SK-N-DZ (cell line): ENCODE data around the gene SPTBN5.

ENCODE experiments used
- DNase-seq: peaks from one replicate; pipeline ENCODE4 v3.0.0-alpha.2; 2015; ENCODE audit warnings: low spot score

SPTBN5 gene

DNA sequence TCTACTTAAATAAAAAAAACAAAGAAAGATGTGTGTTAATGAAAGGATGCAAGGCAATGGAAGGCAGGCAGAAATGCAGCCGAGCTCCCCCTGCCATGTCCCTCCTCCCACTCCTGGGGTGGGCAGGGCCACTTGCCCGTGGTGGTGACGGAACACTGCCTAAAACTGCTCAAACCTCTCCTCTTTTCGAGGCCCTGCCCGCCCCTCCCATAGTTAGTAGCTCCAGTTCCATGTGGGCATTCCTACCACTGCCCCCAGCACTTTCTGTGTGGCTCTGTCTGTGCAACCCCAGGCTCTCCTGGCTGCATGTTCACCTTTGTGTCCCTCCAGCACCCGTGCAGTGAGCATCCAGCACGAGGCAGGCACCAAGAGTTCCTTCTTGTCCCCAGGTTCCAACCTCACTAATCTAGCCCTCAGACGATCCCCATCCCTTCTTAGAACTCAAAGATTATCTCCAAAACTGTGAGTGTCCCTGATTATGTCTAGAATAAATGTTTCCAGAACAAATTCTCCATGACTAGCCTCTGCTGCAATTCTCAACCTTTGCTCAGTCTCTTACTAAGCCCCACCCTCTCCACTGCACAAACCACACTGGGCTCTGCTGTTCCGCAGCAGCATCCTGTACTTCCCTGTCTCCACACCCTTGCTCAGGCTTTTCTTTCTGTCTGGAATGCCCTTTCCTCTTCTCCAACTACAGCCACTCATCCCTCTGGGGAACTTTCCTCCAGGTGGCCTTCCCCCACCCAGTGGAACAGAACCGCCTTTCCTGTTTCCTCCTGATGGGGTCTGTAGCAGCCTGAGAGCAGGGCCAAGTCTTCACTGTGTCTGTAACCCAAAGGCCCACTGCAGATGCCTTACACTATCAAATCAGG is 32.6 kb upstream of the SPTBN5 start:
- no peak for DNase-seq

- DNase-seq, result no peak
Observed at GRCh38 chr15:41925086-41925608, 31.3 kb upstream of the SPTBN5 start.

GRCh38 chr15:41923401-41923997 is 29.6 kb upstream of the SPTBN5 start:
- no peak for DNase-seq

- DNase-seq, result no peak
Observed at GRCh38 chr15:41922353-41922752, 28.5 kb upstream of the SPTBN5 start.

DNA sequence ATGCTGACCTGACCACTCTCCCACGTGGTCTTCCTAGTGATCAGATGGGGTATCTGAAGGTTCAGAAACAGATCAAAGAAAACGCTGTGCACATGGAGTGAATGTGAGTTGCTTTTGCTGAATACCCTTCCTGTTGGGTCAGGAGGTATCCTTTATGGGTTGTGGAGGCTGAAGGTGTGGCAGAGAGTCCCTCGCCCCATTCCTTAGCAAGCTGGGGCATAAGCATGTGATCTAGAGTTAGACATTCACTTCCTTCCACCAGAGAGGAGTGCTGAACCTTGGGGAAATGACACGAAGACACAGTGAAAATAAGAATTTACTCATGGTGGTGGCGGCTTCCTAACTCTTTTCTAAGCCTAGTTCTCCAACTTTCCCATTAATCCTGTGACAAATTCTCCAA is 27.8 kb upstream of the SPTBN5 start:
- DNase-seq, result no peak

DNA sequence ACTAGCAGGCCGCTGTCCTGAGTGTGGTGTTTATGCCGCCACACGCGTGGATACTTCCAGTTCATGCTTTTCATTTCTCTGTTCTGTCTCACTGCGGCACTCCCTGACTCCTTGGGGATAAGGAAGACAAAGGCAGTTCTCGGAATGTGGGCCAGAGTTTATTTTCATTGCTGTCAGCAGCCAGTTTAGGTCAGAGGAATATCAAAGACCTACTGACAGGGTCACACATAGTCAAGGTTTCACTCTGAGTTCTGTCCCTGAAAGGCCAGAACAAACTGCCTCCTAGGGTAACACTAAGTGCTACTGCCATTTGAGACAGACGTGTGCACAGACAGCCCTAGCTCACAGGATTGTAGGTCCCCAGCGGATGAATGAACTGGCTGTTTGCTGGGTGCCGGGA is 27.3 kb upstream of the SPTBN5 start:
- no peak for DNase-seq

DNA sequence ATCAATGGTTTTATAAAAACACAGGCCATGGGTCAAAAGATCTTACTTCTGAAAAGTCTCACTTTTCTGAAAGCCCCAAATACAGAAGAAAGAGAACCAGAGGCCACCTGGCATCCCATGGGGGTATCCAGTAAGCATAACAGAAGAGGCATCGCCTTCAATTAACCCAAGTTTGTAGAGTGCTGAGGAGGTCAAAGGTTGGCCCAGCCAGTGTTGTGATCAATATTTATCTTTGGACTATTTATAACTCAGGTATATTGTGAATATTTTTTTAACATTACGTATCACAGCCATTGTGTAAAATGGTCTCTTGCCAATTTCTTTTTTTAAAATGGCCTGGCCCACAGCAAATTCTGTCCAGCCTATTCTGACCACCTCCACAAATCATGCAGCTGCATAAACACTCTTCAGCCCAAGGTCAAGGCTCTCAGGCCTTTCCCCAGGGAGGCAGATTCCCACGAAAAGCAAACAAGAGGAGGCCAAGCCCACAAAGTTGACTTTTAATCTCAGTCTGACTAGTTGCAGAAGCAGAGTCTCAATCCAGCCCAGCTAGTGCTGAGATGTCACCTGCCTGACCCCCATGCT is 26.2 kb upstream of the SPTBN5 start:
- DNase-seq, result no peak

- no peak for DNase-seq
Observed at GRCh38 chr15:41919201-41919820, 25.5 kb upstream of the SPTBN5 start.

DNA sequence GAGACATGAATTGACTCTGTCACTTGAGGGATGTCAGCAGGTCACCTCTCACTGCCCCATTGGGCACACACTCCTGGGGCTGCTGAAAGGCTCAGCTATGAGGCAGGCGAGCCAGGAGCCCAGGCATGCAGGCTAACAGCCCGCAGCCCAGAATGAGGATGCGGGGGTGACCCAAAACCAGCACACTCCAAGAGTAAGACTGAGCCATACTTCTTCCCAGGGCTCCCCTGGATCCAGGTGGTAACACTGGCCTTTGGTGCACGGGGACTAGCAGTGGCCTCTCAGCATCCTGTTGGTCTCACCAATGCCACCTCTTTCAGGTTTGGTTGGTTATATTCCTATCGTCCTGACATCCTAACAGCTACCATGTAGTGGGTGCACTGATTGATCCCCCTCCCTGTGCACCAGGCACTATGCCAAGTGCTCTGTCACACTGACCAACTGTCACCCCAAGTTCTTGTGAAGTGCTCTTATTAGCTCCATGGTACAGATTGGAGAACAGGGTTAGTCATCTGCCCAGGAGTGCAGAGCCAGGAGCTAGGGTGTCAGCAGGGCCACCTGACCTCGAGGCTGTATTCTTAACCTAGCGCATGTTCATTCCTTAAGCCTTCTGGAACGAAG is 24.8 kb upstream of the SPTBN5 start:
- no peak for DNase-seq

DNA sequence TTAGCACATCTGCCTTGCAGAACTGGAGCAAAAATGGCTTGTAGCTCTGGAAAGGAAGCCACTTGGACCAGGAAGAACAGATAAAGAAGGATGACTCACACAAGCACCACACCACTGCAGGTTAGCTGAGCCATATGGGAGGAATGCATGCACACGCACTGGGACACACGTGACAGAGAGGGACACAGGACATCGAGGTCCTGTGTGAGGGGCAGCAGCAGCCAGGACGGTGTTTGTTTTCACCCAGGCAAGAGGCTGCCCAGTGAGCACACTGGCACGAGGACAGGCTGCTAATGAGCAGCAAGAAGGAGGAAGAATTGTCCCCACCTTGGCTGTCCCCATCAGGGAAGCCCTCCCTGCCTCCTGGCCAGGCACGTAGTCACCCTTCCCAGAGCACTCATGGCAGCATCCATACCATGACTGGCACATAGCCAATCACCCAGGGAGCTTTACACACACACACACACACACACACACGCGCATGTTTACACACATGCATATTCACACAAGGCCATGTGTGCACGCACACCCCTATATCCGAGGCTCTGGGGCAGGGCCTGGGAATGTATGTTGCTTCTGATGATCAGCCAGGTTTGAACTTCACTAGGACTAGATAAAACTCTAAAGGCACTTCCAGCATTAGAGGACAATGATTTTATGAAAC is 24.0 kb upstream of the SPTBN5 start:
- no peak for DNase-seq

DNA sequence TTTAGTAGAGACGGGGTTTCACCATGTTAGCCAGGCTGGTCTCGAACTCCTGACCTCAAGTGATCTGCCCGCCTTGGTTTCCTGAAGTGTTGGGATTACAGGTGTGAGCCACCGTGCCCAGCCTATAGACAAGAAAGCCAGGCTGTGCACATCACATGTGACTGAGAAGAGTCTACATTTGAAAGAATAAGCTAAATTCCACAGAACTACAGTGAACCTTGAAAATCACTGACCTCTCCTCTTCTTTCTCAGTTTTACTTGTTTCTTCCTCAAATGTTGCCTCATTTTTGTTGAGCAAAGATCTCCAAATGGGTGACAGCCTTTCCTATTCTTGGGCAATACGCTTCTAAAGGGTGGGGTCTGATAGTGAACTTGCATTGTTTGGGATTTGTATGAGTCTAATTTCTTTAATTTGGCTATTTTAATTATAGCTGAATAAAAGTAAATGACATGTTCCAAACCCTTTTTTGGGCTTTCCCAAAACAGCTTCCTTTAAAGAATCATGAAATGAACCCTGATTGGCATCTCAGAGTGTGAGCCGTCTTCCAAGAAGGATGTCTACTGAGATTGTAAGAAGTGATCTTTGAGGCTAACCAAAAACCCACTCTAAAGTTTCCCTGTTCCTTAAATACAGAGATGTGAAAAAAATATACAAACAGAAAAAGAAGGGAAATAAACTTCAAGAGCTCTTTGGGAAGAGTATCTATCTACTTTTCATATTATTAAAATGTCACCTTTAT is 21.6 kb upstream of the SPTBN5 start:
- no peak for DNase-seq

GRCh38 chr15:41914411-41914810 is 20.6 kb upstream of the SPTBN5 start:
- no peak for DNase-seq

GRCh38 chr15:41913256-41913655 is 19.4 kb upstream of the SPTBN5 start:
- DNase-seq, result no peak

DNA sequence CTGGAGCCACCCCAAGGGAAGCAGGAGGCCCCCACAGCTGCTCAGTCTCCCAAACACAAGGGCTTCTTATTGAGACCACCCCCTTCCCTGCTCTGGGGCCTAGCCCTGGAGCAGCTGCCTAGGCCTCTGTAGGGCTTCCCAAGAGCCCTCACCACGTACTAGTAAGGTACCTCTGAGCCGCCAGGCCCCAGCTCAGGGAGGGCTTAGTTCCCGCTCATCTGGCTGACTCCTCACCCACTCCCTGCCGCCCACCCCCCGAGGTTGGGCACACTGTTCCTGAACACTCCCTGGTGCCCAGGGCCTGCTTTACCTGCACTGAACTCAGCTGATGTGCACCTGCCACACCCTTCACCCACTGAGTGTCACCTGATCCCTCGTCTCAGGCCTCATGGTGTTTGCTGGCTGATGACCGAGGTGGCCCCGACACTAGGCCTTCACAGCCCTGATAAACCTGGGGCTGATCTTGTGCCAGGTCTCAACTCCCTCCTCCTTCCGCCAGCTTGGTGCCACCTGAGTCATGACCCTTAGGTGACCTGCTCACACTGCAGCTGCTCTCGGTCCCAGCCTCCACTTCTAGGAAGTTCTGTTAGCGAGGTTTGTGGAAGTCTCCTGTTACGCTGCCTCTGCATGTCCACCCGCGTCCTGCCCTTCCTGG is 18.0 kb upstream of the SPTBN5 start:
- DNase-seq, result no peak

DNA sequence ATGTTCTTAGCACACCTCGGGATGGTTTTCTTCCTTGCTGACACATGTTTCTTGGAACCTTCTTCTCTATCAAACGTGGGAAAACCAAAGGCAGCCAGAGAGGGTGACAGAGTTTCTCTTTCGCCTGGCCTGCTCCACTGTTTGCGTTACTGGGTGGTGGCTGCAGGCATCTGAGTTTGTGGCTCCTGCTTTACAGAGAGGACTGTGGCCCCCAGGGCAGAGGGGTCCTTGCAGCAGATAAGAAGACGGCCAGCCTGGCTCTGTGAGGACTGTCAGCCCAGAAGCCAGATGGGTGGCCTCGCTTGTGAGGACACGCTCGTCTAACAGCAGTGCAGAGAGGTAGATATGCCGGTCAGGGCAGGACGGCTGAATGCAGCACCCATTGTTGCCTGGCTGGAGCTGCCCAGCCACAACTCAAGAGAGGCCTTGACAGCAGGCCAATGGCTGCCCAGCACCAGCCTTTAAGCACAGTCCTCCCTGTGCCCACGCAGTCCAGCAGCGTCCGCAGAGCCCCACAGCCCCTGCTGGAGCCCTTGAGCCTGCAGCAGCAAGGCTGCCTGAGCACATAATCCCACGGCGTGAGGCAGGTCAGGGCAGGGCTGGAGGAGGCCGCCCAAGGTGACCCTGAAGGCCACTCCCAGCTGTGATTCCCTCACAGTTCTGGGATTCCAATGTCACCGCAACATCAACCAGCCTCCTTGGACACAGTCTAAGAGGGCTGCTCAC is 15.0 kb upstream of the SPTBN5 start:
- no peak for DNase-seq

DNA sequence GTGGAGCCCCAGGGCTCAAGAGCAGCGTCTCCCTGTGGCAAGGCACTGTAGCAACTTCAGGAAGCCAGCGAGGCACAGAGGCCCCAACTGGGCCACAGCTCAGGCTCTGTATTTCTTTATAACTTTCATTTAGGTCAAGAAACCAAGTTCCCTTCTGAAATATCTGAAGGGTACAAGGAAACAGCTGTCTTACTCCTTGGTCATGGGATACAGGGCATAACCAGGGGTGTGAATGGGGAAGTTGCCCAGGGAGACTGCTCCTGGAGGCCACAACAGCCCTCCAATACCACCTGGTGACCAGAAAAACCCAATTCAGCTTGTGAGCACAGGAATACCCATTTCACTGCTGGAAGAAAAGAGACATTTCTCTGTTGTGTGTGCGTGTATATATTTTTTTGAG is 13.3 kb upstream of the SPTBN5 start:
- DNase-seq, result no peak

- no peak for DNase-seq
Observed at GRCh38 chr15:41906608-41907007, 12.8 kb upstream of the SPTBN5 start.

GRCh38 chr15:41905036-41905793 is 11.4 kb upstream of the SPTBN5 start:
- peak; percentile 74 for DNase-seq
